ENCODE data around the gene ANO7. TPM values are rescaled to one million over a fixed set of nuclear protein-coding genes. Genes with fewer than 3 reads are reported as not detected.
"Not testable (repeated sequence)": the region's sequence is repeated elsewhere in the genome, so short reads cannot be mapped to it uniquely, and the experiment has no call there.

Gene ANO7
- total RNA-seq, 1 donor from 2014 or later = 2.6 TPM

- DNase-seq (ENCODE audit: low read depth in 2 of 2) = no peak
Measured at GRCh38 chr2:241190291-241190981, 2.0 kb downstream of the ANO7 start.

GRCh38 chr2:241191081-241191480 is 2.6 kb downstream of the ANO7 start:
- DNase-seq (ENCODE audit: low read depth in 2 of 2) = no peak

GRCh38 chr2:241193271-241193670 is 4.8 kb downstream of the ANO7 start:
- no peak for DNase-seq (ENCODE audit: low read depth in 2 of 2)

GRCh38 chr2:241194811-241195210 is 6.3 kb downstream of the ANO7 start:
- DNase-seq (ENCODE audit: low read depth in 2 of 2) = no peak

- DNase-seq (ENCODE audit: low read depth in 2 of 2) = no peak
Measured at GRCh38 chr2:241195506-241196130, 7.1 kb downstream of the ANO7 start.

GRCh38 chr2:241197246-241197645 is 8.8 kb downstream of the ANO7 start:
- not testable (repeated sequence) for DNase-seq (ENCODE audit: low read depth in 2 of 2)

- DNase-seq (ENCODE audit: low read depth in 2 of 2) = no peak
Measured at GRCh38 chr2:241197947-241198346, 9.5 kb downstream of the ANO7 start.

GRCh38 chr2:241198381-241199279 is 10.2 kb downstream of the ANO7 start:
- DNase-seq (ENCODE audit: low read depth in 2 of 2) = no peak

- DNase-seq (ENCODE audit: low read depth in 2 of 2) = no peak
Measured at GRCh38 chr2:241199286-241199685, 10.8 kb downstream of the ANO7 start.

- DNase-seq (ENCODE audit: low read depth in 2 of 2) = no peak
Measured at GRCh38 chr2:241199897-241200821, 11.7 kb downstream of the ANO7 start.

GRCh38 chr2:241200822-241201395 is 12.4 kb downstream of the ANO7 start:
- no peak for DNase-seq (ENCODE audit: low read depth in 2 of 2)

- no peak for DNase-seq (ENCODE audit: low read depth in 2 of 2)
Measured at GRCh38 chr2:241201445-241202267, 13.2 kb downstream of the ANO7 start.

GRCh38 chr2:241202268-241202585 is 13.8 kb downstream of the ANO7 start:
- no peak for DNase-seq (ENCODE audit: low read depth in 2 of 2)

- DNase-seq (ENCODE audit: low read depth in 2 of 2) = no peak
Measured at GRCh38 chr2:241202681-241203080, 14.2 kb downstream of the ANO7 start.

- DNase-seq (ENCODE audit: low read depth in 2 of 2) = no peak
Measured at GRCh38 chr2:241203218-241204009, 14.9 kb downstream of the ANO7 start.

- DNase-seq (ENCODE audit: low read depth in 2 of 2) = no peak
Measured at GRCh38 chr2:241204010-241204384, 15.5 kb downstream of the ANO7 start.

- no peak for DNase-seq (ENCODE audit: low read depth in 2 of 2)
Measured at GRCh38 chr2:241204490-241204889, 16.0 kb downstream of the ANO7 start.

- DNase-seq (ENCODE audit: low read depth in 2 of 2) = no peak
Measured at GRCh38 chr2:241205086-241205485, 16.6 kb downstream of the ANO7 start.

GRCh38 chr2:241207151-241207550 is 18.7 kb downstream of the ANO7 start:
- no peak for DNase-seq (ENCODE audit: low read depth in 2 of 2)

Data from lung microvascular endothelial cell (primary cell).